ENCODE results near the gene ZNF614.
"Not testable (repeated sequence)": the region's sequence is repeated elsewhere in the genome, so short reads cannot be mapped to it uniquely, and the experiment has no call there.

ZNF614 gene

GRCh38 chr19:52048555-52049501 lies 20.6 kb upstream of the ZNF614 start, which contains the start of gene ZNF432:
TSS of gene ZNF432 (minus strand) at chr19:52048838. CDS start at chr19:52046868, 1,970 bp downstream.
- H3K4me3 ChIP-seq (ENCODE audit: low read depth, low read length), result peak within 1 kb of the TSS; percentile 63
- TF ChIP-seq, protein P1, sequence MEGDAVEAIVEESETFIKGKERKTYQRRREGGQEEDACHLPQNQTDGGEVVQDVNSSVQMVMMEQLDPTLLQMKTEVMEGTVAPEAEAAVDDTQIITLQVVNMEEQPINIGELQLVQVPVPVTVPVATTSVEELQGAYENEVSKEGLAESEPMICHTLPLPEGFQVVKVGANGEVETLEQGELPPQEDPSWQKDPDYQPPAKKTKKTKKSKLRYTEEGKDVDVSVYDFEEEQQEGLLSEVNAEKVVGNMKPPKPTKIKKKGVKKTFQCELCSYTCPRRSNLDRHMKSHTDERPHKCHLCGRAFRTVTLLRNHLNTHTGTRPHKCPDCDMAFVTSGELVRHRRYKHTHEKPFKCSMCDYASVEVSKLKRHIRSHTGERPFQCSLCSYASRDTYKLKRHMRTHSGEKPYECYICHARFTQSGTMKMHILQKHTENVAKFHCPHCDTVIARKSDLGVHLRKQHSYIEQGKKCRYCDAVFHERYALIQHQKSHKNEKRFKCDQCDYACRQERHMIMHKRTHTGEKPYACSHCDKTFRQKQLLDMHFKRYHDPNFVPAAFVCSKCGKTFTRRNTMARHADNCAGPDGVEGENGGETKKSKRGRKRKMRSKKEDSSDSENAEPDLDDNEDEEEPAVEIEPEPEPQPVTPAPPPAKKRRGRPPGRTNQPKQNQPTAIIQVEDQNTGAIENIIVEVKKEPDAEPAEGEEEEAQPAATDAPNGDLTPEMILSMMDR (IDR thresholded peaks at IDR 0.05; ENCODE audit: borderline replicate concordance, insufficient read depth, low read depth, low read length), result no peak

- no peak overlapping the region for H3K4me3 ChIP-seq (ENCODE audit: low read depth, low read length)
- TF ChIP-seq, protein P1 (IDR thresholded peaks at IDR 0.05; ENCODE audit: borderline replicate concordance, insufficient read depth, low read depth, low read length), result no peak
Measured at GRCh38 chr19:52039169-52039568, 11.0 kb upstream of the ZNF614 start.

GRCh38 chr19:52034051-52034728 lies 6.0 kb upstream of the ZNF614 start:
- H3K4me3 ChIP-seq (ENCODE audit: low read depth, low read length), result no peak overlapping the region
- TF ChIP-seq, protein P1 (IDR thresholded peaks at IDR 0.05; ENCODE audit: borderline replicate concordance, insufficient read depth, low read depth, low read length), result no peak

GRCh38 chr19:52028780-52029123 lies 573 bp upstream of the ZNF614 start:
- TF ChIP-seq, protein P1 (IDR thresholded peaks at IDR 0.05; ENCODE audit: borderline replicate concordance, insufficient read depth, low read depth, low read length), result no peak
- peak overlapping the region; percentile 60 for H3K4me3 ChIP-seq (ENCODE audit: low read depth, low read length)

DNA sequence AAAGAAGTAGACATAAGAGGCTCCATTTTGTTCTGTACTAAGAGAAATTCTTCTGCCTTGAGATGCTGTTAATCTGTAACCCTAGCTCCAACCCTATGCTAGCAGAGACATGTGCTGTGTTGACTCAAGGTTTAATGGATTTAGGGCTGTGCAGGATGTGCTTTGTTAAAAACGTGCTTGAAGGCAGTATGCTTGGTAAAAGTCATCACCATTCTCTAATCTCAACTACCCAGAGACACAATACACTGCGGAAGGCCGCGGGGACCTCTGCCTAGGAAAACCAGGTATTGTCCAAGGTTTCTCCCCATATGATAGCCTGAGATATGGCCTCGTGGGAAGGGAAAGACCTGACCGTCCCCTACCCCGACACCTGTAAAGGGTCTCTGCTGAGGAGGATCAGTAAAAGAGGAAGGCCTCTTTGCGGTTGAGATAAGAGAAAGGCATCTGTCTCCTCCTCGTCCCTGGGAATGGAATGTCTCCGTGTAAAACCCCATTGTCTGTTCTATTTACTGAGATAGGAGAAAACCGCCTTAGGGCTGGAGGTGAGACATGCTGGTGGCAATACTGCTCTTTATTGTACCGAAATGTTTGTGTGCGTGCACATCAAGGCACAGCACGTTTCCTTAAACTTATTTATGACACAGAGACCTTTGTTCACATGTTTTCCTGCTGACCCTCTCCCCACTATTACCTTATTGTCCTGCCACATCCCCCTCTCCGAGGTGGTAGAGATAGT lies 1.8 kb downstream of the ZNF614 start:
- not testable (repeated sequence) for H3K4me3 ChIP-seq (ENCODE audit: low read depth, low read length)

DNA sequence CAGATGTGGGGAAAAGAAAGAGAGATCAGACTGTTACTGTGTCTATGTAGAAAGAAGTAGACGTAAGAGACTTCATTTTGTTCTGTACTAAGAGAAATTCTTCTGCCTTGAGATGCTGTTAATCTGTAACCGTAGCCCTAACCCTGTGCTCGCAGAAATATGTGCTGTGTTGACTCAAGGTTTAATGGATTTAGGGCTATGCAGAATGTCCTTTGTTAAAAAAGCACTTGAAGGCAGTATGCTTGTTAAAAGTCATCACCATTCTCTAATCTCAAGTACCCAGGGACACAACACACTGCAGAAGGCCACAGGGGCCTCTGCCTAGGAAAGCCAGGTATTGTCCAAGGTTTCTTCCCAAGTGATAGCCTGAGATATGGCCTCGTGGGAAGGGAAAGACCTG lies 3.7 kb downstream of the ZNF614 start:
- not testable (repeated sequence) for H3K4me3 ChIP-seq (ENCODE audit: low read depth, low read length)

GRCh38 chr19:52022193-52022592 lies 6.0 kb downstream of the ZNF614 start:
- TF ChIP-seq, protein P1 (IDR thresholded peaks at IDR 0.05; ENCODE audit: borderline replicate concordance, insufficient read depth, low read depth, low read length), result no peak
- no peak overlapping the region for H3K4me3 ChIP-seq (ENCODE audit: low read depth, low read length)

Measured in GM12875 (cell line).